NOMO-1 treated with DMSO at 0.1 percent for 48 hours (cell line): Measurements from ENCODE around the gene MADD.

ENCODE experiments used
- DNase-seq: peaks from one replicate; lab custom pipeline; 2025; ENCODE audit not compliant: unreplicated experiment; lab: John Stamatoyannopoulos, UW

MADD gene

DNA sequence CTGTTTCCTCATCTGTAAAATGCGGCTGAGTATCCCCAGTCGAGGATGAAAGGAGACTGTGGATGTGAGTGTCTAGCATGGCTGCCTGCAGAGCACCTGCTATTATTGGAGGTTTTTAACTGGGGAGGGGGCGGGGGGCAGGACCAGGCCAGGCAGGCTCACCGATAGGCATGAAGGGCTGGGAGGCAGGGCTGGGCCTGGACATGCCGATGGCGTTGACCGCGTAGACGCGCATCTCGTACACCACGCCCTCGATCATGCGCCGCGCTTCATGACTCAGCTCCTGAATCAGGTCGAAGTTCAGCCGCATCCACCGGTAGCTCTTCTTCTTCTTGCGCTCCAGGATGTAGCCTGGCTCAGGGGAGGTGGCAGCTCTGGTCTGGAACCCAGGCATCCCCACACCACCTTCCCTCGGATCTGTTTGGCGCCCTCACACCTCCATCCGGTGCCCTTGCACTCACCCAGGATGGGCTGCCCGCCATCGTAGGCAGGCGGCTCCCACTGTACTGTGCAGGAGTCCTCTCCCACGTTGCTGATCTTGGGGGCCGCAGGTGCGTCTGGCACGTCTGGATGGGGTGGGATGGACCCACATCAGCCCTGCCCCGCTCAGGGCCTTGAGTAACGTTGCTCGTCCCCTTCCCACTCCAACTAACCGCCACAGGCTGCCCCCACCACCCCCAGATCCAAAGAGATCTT is 67.4 kb downstream of the MADD start:
- no peak for DNase-seq

GRCh38 chr11:47338396-47339241 is 68.7 kb downstream of the MADD start:
- DNase-seq: no peak

DNA sequence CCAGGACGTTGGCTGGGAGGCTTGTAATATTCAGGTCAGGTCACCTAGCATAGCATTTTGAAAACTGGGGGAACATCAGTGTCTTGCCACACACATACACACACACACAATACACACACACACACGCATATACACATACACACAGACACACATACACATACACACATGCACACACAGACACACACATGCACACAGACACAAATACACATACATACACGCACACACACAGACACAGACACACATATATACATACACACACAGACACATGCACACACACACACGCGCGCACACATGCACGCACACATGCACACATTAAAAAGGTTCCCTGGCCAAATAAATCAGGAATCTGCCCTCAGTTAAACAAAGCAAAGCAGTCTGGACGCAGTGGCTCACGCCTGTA is 70.1 kb downstream of the MADD start:
- no peak for DNase-seq

DNA sequence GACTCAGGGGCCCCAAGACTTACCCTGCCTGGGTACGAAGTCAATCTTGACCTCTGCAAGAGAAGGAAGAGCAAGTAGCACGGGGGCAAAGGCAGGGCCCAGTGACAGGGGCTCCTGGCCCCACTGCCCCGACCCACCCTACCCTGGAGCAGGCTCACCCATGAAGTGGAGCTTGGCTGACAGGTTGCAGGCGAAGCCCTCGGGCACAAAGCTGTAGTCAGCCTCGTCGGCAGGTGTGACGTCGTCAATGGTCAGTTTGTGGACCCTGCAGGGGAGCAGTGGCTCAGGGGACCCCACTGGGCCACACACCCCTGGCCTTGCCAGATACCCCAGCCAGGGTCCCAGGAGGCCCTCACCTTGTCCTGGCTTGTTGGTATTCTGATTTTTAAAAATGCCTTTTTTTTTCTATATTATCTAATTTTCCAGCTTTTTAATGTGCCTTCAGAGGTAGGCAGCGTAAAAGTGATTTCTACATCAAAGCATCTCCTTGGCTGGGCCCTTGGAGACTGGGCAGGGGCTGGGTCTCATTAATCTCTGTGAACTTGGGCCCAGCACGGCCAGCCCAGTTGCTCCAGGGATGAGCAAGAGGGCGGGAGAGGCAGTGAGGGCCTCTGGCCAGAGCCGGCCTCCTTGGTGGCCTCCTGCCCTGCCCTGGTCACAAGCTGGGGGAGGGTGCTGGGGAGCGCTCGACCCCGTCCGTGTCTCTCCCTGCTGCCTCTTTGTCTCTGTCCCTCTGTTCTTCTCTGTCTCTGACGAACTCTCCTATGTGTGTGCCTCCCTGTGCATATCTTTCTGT is 71.2 kb downstream of the MADD start:
- DNase-seq: no peak

GRCh38 chr11:47342036-47342803 is 72.3 kb downstream of the MADD start:
- no peak for DNase-seq

- DNase-seq: no peak
Measured at GRCh38 chr11:47342854-47343253, 72.9 kb downstream of the MADD start.

DNA sequence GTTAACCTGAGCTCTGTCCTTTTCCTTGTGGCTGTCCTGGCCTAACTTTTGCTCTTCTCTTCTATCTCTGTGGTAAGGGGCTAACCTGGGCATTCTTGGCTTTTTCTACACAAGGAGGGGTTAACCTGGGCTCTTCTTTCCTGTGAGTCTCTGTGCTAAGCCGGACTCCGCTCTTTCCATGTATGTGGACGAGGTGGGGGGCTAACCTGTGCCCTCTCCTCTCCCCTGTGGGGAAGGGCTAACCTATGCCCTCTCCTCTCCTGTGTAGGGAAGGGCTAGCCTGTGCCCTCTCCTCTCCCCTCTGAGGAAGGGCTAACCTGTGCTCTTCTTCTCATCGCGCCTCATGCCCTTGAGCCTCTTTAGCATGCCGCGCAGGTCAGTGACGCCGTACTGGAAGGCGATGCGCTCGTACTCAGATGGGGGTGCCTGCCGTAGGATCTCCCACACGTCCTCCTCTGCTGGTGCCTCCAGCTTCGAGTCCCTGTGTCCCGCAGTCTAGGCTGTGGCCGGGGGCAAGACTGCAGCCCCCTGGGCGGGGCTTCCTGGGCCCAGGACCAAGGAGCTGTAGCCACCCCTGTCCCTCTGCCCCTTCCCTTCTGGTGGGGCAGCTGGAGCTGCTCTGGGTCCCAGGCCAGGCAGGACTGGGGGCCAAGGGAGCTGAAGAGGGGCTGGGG is 76.1 kb downstream of the MADD start:
- DNase-seq: no peak

- no peak for DNase-seq
Measured at GRCh38 chr11:47347137-47347536, 77.2 kb downstream of the MADD start.

DNA sequence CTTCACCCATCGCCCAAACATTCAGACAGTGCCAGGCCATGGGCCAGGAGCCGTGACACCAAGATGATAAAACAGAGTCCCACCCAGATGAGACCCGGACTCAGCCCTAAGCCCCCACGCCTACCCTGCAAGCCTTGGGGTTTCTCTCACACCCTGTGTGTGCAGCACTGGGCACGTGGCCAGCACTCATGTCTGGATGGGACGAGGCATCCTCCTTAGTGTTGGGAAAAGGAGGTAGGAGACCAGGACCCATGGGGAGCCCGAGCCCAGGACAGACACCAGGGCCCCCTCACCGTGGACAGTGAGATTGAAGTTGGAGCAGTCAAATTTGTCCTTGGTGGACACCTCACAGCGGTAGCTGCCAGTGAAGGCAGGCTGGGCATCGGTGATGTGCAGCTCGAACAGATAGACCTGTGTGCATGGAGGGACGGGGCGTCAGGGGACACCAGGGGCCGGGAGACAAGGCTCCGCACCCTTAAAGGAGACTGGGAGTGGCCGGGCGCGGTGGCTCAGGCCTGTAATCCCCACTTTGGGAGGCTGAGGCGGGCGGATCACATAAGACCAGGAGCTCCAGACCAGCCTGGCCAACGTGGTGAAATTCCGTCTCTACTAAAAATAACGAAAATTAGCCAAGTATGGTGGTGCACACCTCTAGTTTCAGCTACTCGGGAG is 78.3 kb downstream of the MADD start:
- no peak for DNase-seq

DNA sequence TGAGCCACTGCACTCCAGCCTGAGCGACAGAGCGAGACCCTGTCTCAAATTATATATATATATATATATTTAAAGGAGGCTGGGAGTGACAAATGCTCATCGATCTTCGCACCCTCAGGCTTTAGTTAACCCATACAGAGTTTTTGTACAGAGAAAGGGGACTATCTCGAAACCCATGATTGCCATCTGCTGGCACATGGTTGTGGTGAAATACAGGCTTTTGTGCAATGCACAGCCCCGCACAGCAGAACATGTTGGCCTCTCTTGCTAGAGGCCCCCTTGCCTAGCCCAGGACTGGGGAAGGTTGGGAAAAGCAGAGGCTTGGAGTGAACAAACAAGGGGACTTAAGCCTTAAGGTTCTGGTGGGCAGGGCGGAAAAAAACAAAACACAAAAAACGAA is 78.9 kb downstream of the MADD start:
- peak; percentile 49 for DNase-seq

- no peak for DNase-seq
Measured at GRCh38 chr11:47349521-47350095, 79.7 kb downstream of the MADD start.

GRCh38 chr11:47350315-47350714 is 80.4 kb downstream of the MADD start:
- DNase-seq: no peak

DNA sequence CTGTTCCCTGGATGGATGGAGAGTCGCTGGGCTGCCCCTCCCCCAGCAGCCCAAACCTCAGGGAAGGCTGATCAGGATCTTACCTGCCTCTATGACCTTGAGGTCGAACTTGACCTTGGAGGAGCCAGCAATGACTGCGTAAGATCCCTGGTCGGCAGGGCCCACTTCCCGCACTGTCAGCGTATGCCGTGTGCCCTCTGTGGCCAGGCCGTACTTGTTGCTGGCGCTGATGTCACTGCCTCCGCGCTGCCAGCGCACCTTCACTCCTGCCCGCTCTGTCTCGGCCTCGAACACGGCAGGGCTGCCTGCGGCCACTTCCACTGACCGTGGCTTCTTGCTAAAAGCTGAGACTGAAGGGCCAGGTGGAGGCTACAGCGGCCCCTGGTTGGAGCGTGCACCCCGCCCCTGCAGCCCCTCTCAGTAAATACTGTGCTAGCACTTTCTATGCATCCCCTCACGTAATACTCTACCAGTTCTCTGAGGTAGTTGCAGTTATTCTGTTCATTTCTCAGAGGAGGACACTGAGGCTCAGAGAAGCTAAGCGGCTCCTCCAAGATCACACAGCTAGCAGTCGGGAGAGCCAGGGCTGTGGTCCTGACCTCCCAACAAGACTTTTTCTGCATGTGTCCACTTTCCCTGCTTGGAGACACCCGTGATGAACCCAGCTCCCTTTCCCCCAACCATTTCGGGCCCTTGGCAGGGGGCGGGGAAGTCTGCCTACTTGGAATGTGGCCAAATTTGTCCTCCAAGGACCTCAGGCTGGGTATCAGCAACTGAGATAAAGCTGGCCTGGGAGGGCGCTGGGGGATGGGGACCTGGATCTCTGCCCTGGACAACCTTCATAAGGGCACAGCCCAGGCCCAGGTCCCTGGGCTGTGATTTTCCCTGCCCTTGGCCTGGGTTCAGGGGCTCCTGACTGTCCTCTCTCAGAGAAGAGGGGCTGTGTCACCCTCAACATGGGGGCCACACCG is 81.5 kb downstream of the MADD start:
- DNase-seq: no peak

- DNase-seq: no peak
Measured at GRCh38 chr11:47352556-47352955, 82.6 kb downstream of the MADD start, which contains the start of gene MYBPC3. Gene MYBPC3 (minus strand): TSS chr11:47352702. CDS start chr11:47352647, 55 bp downstream.

DNA sequence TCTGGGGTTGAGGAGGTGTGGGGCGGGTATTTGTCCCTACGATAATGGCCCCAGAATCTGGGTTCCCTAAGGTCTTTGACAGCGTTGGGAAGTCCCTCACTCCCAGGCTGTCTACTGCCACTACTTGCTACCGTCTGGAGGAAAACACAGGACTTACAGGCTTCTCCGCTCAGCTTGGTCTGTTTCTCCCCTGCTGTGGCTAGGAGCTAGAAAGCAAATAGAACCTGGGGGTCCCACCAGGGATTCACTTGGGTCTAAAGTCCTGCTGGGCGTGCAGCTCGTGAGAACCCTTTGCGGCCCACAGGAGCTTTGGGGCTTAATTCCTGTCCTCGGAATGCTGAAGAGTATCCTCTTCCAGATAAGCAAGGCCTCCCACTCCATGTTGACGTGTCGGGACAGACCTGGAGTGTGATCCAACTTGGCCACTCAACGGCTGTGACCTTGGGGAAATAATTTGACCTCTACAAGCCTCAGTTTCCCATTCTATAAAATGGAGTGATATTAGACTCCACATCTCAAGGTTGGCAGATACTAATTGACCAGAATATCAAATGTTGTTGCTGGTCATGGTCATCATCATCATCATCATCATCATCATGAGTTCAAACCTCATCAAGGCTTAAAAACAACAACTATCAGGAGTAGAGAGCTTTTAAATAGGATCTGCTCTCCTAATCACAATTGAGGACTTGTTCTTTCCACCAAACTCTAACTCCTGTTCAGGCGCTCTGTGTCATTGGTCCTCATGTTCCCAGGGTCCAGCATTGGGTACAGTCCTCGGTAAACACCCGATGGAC is 84.2 kb downstream of the MADD start:
- DNase-seq: no peak

DNA sequence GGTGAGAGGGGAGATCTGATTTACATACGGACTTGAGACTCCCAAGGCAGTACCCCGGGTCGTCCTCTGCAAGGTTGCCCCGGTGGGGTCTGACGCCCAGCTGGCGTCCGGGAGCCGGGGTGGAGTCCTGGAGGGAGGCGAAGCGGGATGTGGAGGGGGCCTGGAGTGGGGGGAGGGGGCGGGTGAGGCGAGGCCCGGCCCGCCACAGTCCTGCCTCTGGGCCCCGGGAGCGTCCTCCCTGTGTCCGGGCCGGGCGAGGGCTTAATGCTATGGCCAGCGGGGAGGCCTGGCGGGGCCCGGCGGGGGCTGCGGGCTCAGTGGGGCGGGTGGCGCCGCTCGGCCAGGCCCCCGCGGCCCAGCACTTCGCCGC is 85.0 kb downstream of the MADD start:
- no peak for DNase-seq
